Ecto neural progenitor cell (in vitro differentiated cells): ENCODE results near the gene ZNF407.
"Not testable (repeated sequence)": the region's sequence is repeated elsewhere in the genome, so short reads cannot be mapped to it uniquely, and the experiment has no call there.

Experiments
- DNase-seq: peaks from one replicate; pipeline ENCODE4 v3.0.0-alpha.2; 2018; ENCODE audit warnings: low spot score

The ZNF407 gene

GRCh38 chr18:74597662-74598349 lies at the start of gene ZNF407:
Gene ZNF407 (plus strand): TSS chr18:74597870. CDS start chr18:74631020, 33,150 bp downstream.
- peak; percentile 93 for DNase-seq

- no peak for DNase-seq
Observed at GRCh38 chr18:74549591-74550104, 48.0 kb upstream of the ZNF407 start.

GRCh38 chr18:74550886-74551285 lies 46.8 kb upstream of the ZNF407 start:
- no peak for DNase-seq

- DNase-seq, result no peak
Observed at GRCh38 chr18:74551452-74551851, 46.2 kb upstream of the ZNF407 start.

GRCh38 chr18:74551936-74552555 lies 45.6 kb upstream of the ZNF407 start:
- peak; percentile 61 for DNase-seq

GRCh38 chr18:74556126-74556525 lies 41.5 kb upstream of the ZNF407 start:
- no peak for DNase-seq

- no peak for DNase-seq
Observed at GRCh38 chr18:74558096-74558495, 39.6 kb upstream of the ZNF407 start.

- no peak for DNase-seq
Observed at GRCh38 chr18:74562131-74562730, 35.4 kb upstream of the ZNF407 start.

- no peak for DNase-seq
Observed at GRCh38 chr18:74562775-74563174, 34.9 kb upstream of the ZNF407 start.

- no peak for DNase-seq
Observed at GRCh38 chr18:74563999-74564398, 33.7 kb upstream of the ZNF407 start.

GRCh38 chr18:74565164-74565563 lies 32.5 kb upstream of the ZNF407 start:
- DNase-seq, result not testable (repeated sequence)

GRCh38 chr18:74565993-74566392 lies 31.7 kb upstream of the ZNF407 start:
- DNase-seq, result not testable (repeated sequence)

- DNase-seq, result no peak
Observed at GRCh38 chr18:74567822-74568221, 29.8 kb upstream of the ZNF407 start.

- DNase-seq, result no peak
Observed at GRCh38 chr18:74569401-74569800, 28.3 kb upstream of the ZNF407 start.

- no peak for DNase-seq
Observed at GRCh38 chr18:74570266-74570665, 27.4 kb upstream of the ZNF407 start.

GRCh38 chr18:74571895-74572680 lies 25.6 kb upstream of the ZNF407 start:
- no peak for DNase-seq

GRCh38 chr18:74573053-74573452 lies 24.6 kb upstream of the ZNF407 start:
- DNase-seq, result no peak

GRCh38 chr18:74574916-74575315 lies 22.8 kb upstream of the ZNF407 start:
- no peak for DNase-seq

GRCh38 chr18:74577019-74577418 lies 20.7 kb upstream of the ZNF407 start:
- no peak for DNase-seq

GRCh38 chr18:74579496-74580065 lies 18.1 kb upstream of the ZNF407 start:
- no peak for DNase-seq

GRCh38 chr18:74582642-74583041 lies 15.0 kb upstream of the ZNF407 start:
- no peak for DNase-seq

GRCh38 chr18:74587441-74587840 lies 10.2 kb upstream of the ZNF407 start:
- no peak for DNase-seq
